ENCODE results near the gene ELAPOR1. TPM values are rescaled to one million over a fixed set of nuclear protein-coding genes. Genes with fewer than 3 reads are reported as not detected.

The ELAPOR1 gene
- total RNA-seq, 6 experiments from 2014 or later = 0.38 to 2.6 (median 2.0) TPM

GRCh38 chr1:109099938-109100773 is 13.8 kb upstream of the ELAPOR1 start:
- TF ChIP-seq CTCF (IDR thresholded peaks at IDR 0.05) = peak; percentile 87
- Mint-ChIP-seq H3K4me3 (peak overlapping the region; percentile 98), H3K9me3 (no peaks in the 10 kb centered on the region), H3K36me3 (ENCODE audit: low read depth) (peaks cover 20% of the 10 kb centered on the region; the same call in 1 of the 2 replicates), H3K27me3 (ENCODE audit: insufficient read depth) (peaks cover 6% of the 10 kb centered on the region), H3K27ac (peak overlapping the region; percentile 96), H3K4me1 (ENCODE audit: low read depth) (peaks cover 9% of the 10 kb centered on the region)
- DNase-seq = peak; percentile 95

GRCh38 chr1:109104364-109105151 is 9.4 kb upstream of the ELAPOR1 start:
- DNase-seq = peak; percentile 27
- Mint-ChIP-seq H3K27me3 (ENCODE audit: insufficient read depth) (peaks cover 10% of the 10 kb centered on the region), H3K4me3 (no peak overlapping the region), H3K27ac (no peak overlapping the region), H3K9me3 (no peaks in the 10 kb centered on the region), H3K4me1 (ENCODE audit: low read depth) (peaks cover 9% of the 10 kb centered on the region), H3K36me3 (ENCODE audit: low read depth) (peaks cover 20% of the 10 kb centered on the region; the same call in 1 of the 2 replicates)
- no peak for TF ChIP-seq CTCF (IDR thresholded peaks at IDR 0.05)

- Mint-ChIP-seq H3K27ac (no peak overlapping the region), H3K9me3 (no peaks in the 10 kb centered on the region), H3K36me3 (ENCODE audit: low read depth) (peaks cover 12% of the 10 kb centered on the region; the same call in 1 of the 2 replicates), H3K4me3 (no peak overlapping the region), H3K4me1 (ENCODE audit: low read depth) (peaks cover 9% of the 10 kb centered on the region), H3K27me3 (ENCODE audit: insufficient read depth) (peaks cover 13% of the 10 kb centered on the region)
- no peak for DNase-seq
- no peak for TF ChIP-seq CTCF (IDR thresholded peaks at IDR 0.05)
These were observed 8.0 kb upstream of the ELAPOR1 start for GRCh38 chr1:109105881-109106280.

GRCh38 chr1:109107785-109108184 is 6.1 kb upstream of the ELAPOR1 start:
- H3K9me3 Mint-ChIP-seq = no peaks in the 10 kb centered on the region
- DNase-seq = no peak
- peaks cover 20% of the 10 kb centered on the region for H3K27me3 Mint-ChIP-seq (ENCODE audit: insufficient read depth)
- H3K4me3 Mint-ChIP-seq = no peak overlapping the region
- peaks cover 21% of the 10 kb centered on the region for H3K4me1 Mint-ChIP-seq (ENCODE audit: low read depth)
- no peak for TF ChIP-seq CTCF (IDR thresholded peaks at IDR 0.05)
- H3K27ac Mint-ChIP-seq = no peak overlapping the region
- peaks cover 8% of the 10 kb centered on the region; the same call in 1 of the 2 replicates for H3K36me3 Mint-ChIP-seq (ENCODE audit: low read depth)

GRCh38 chr1:109109906-109110305 is 4.0 kb upstream of the ELAPOR1 start:
- H3K9me3 Mint-ChIP-seq = no peaks in the 10 kb centered on the region
- peaks cover 27% of the 10 kb centered on the region for H3K4me1 Mint-ChIP-seq (ENCODE audit: low read depth)
- H3K4me3 Mint-ChIP-seq = no peak overlapping the region
- no peak for TF ChIP-seq CTCF (IDR thresholded peaks at IDR 0.05)
- no peak for DNase-seq
- H3K27ac Mint-ChIP-seq = no peak overlapping the region
- H3K36me3 Mint-ChIP-seq (ENCODE audit: low read depth) = no peaks in the 10 kb centered on the region
- H3K27me3 Mint-ChIP-seq (ENCODE audit: insufficient read depth) = peaks cover 29% of the 10 kb centered on the region
